AG04450 (cell line): ENCODE data around the gene MADD. TPM values are rescaled to one million over a fixed set of nuclear protein-coding genes. Genes with fewer than 3 reads are reported as not detected.

Source experiments
- CTCF ChIA-PET: fragments of 300-600, 350-600 bp; formaldehyde crosslinking; extraction: SDS; loops from one replicate; lab custom pipeline; 2022; ENCODE audit warnings: antibody characterized with exemption, inconsistent platforms; lab: Charles Lee
- POLR2A ChIA-PET: fragments of 350-600 bp; formaldehyde crosslinking; extraction: SDS; loops from one replicate; lab custom pipeline; 2021; ENCODE audit warnings: antibody characterized with exemption, inconsistent platforms; lab: Yijun Ruan, JAX
- DNase-seq: peaks from one replicate; pipeline ENCODE4 v3.0.0-alpha.2; 2011; ENCODE audit warnings: low read depth, low spot score
- H3K27ac ChIP-seq: one replicate; pipeline ENCODE4 v1.5.1; 2012; ENCODE audit warnings: low read depth, low read length, control low read depth
- H3K27me3 ChIP-seq: one replicate; pipeline ENCODE4 v1.6.0; 2012; ENCODE audit warnings: low read length; ENCODE audit not compliant: control insufficient read depth, insufficient read depth
- H3K4me3 ChIP-seq: 2 replicates; pipeline ENCODE4 v1.5.1; 2011; ENCODE audit warnings: mild to moderate bottlenecking, low read depth, low read length, control low read depth
- H3K9me3 ChIP-seq: 2 replicates; pipeline ENCODE4 v1.5.1; 2012; ENCODE audit warnings: low read length; ENCODE audit not compliant: control insufficient read depth, insufficient read depth
- CTCF ChIP-seq: IDR thresholded peaks from 2 replicates; pipeline ENCODE4 v1.5.1; 2011; ENCODE audit warnings: low read depth, low read length, control low read depth, inconsistent platforms
- polyA plus RNA-seq: library from polyadenylated mRNA; depleted of rRNA; stranded (reverse); fragments of >200 nt; gene quantifications from 2 replicates; pipeline ENCODE4 v1.2.3, GENCODE V29; 2011

Gene MADD
- polyA plus RNA-seq, 1 experiment, result 10.5 TPM

GRCh38 chr11:47325271-47326041 lies 55.5 kb downstream of the MADD start:
- no peak for TF ChIP-seq CTCF
- DNase-seq, result no peak
- Histone ChIP-seq H3K4me3 (no peak overlapping the region), H3K9me3 (no peaks in the 10 kb centered on the region), H3K27me3 (no peaks in the 10 kb centered on the region), H3K27ac (peak overlapping the region; percentile 11)
- ChIA-PET CTCF (interaction anchor here (1.0 kb wide), 1 partner anchor 30 kb away, joined by 4 read pairs; no protein-coding TSS in a partner anchor), POLR2A (interaction anchor here (0.7 kb wide), 1 partner anchor 310 kb away, joined by 3 read pairs; no protein-coding TSS in a partner anchor)

GRCh38 chr11:47326198-47326597 lies 56.3 kb downstream of the MADD start:
- DNase-seq, result no peak
- H3K9me3 ChIP-seq, result no peaks in the 10 kb centered on the region
- no peak overlapping the region for H3K27ac ChIP-seq
- H3K27me3 ChIP-seq, result no peaks in the 10 kb centered on the region
- POLR2A ChIA-PET, result interaction anchor here (0.5 to 0.7 kb wide), 2 partner anchors 71 to 310 kb away, joined by 3 read pairs; no protein-coding TSS in a partner anchor
- no peak overlapping the region for H3K4me3 ChIP-seq
- CTCF ChIA-PET, result interaction anchor here (1.0 kb wide), 1 partner anchor 29 kb away, joined by 4 read pairs; no protein-coding TSS in a partner anchor
- no peak for TF ChIP-seq CTCF

GRCh38 chr11:47327025-47327424 lies 57.1 kb downstream of the MADD start:
- Histone ChIP-seq H3K27ac (no peak overlapping the region), H3K27me3 (no peaks in the 10 kb centered on the region), H3K9me3 (no peaks in the 10 kb centered on the region), H3K4me3 (no peak overlapping the region)
- no peak for DNase-seq
- ChIA-PET POLR2A (no interaction called here), CTCF (interaction anchor here (0.5 to 0.6 kb wide), 2 partner anchors 28 to 120 kb away, joined by 3 read pairs; no protein-coding TSS in a partner anchor)
- no peak for TF ChIP-seq CTCF

GRCh38 chr11:47327949-47328348 lies 58.0 kb downstream of the MADD start:
- ChIA-PET POLR2A (no interaction called here), CTCF (no interaction called here)
- Histone ChIP-seq H3K9me3 (no peaks in the 10 kb centered on the region), H3K4me3 (no peak overlapping the region), H3K27me3 (no peaks in the 10 kb centered on the region), H3K27ac (no peak overlapping the region)
- DNase-seq, result no peak
- no peak for TF ChIP-seq CTCF
